GM12878 (cell line): ENCODE measurements around the gene KRT80. TPM values are rescaled to one million over a fixed set of nuclear protein-coding genes. Genes with fewer than 3 reads are reported as not detected.
A peak's percentile ranks its signal among the peaks of the same experiment; 100 is the strongest.

Source experiments
- CBX5 ChIP-seq: sonication (generic); IDR thresholded peaks from 2 replicates; pipeline ENCODE4 v1.6.1; 2016; ENCODE audit warnings: low read depth, moderate library complexity, mild to moderate bottlenecking, inconsistent platforms
- DPF2 ChIP-seq: fragments of 450-650 bp; IDR thresholded peaks from 2 replicates; pipeline ENCODE4 v1.6.1; 2017; ENCODE audit warnings: mild to moderate bottlenecking
- JUND ChIP-seq: IDR thresholded peaks from 2 replicates; pipeline ENCODE4 v1.6.1; 2012; ENCODE audit warnings: low read depth, mild to moderate bottlenecking, low read length, improper control_type of control experiment, moderate library complexity
- MTA3 ChIP-seq: IDR thresholded peaks from 2 replicates; pipeline ENCODE4 v1.6.1; 2012; ENCODE audit warnings: low read length, inconsistent platforms, borderline replicate concordance
- MXI1 ChIP-seq: fragments of 150-350 bp; IDR thresholded peaks from 2 replicates; pipeline ENCODE4 v1.6.1; 2011; ENCODE audit warnings: low read depth, mild to moderate bottlenecking, inconsistent platforms, low read length, improper control_type of control experiment
- MYB ChIP-seq: fragments of 150-350 bp; IDR thresholded peaks from 2 replicates; pipeline ENCODE4 v1.6.1; 2014; ENCODE audit warnings: mild to moderate bottlenecking, low read depth, low read length, borderline replicate concordance
- NKRF ChIP-seq: fragments of 450-650 bp; conservative IDR thresholded peaks from 2 replicates; pipeline ENCODE4 v1.6.1; 2017; ENCODE audit warnings: mild to moderate bottlenecking, moderate library complexity
- PKNOX1 ChIP-seq: fragments of 450-650 bp; IDR thresholded peaks from 2 replicates; pipeline ENCODE4 v1.6.1; 2016; ENCODE audit warnings: mild to moderate bottlenecking
- POLR2AphosphoS2 ChIP-seq: IDR thresholded peaks from 2 replicates; pipeline ENCODE4 v1.6.1; 2011; ENCODE audit warnings: low read depth, mild to moderate bottlenecking, low read length, improper control_type of control experiment, moderate library complexity
- SP1 ChIP-seq: IDR thresholded peaks from one replicate; pipeline ENCODE4 v1.6.1; 2011; ENCODE audit warnings: low read depth, low read length
- TARDBP ChIP-seq: IDR thresholded peaks from 2 replicates; pipeline ENCODE4 v1.6.1; 2016; ENCODE audit warnings: borderline replicate concordance
- TBL1XR1 ChIP-seq: IDR thresholded peaks from 2 replicates; pipeline ENCODE4 v1.6.1; 2012; ENCODE audit warnings: low read depth, low read length, improper control_type of control experiment
- ZNF384 ChIP-seq: IDR thresholded peaks from 2 replicates; pipeline ENCODE4 v1.6.1; 2012; ENCODE audit warnings: low read depth, mild to moderate bottlenecking, low read length, improper control_type of control experiment, borderline replicate concordance
- ZNF622 ChIP-seq: fragments of 450-650 bp; IDR thresholded peaks from 2 replicates; pipeline ENCODE4 v1.6.1; 2017; ENCODE audit warnings: mild to moderate bottlenecking, inconsistent platforms
- ZZZ3 ChIP-seq: IDR thresholded peaks from 2 replicates; pipeline ENCODE4 v1.6.1; 2011; ENCODE audit warnings: low read depth; ENCODE audit not compliant: control insufficient read depth, insufficient read length
- polyA plus RNA-seq, 11 experiments: library from polyadenylated mRNA; depleted of rRNA in 4 of 11; unstranded in 6 of 11; stranded (reverse) in 5 of 11; fragments of >200 nt; fragmentation: Nextera tagmentation in 4 of 11; fragmentation: Illumina TruSeq in 1 of 11; extraction: Ambion mirVana in 4 of 11; extraction: Trizol in 1 of 11; gene quantifications; 1 replicate in 1 of 11; 2 replicates in 10 of 11; pipeline versions ENCODE4 v1.2.1 to v1.2.3, GENCODE V29; 2011 to 2016; ENCODE audit warnings: inconsistent platforms in 2 of 11, missing spikeins in 2 of 11, low read depth in 1 of 11
- total RNA-seq, 4 experiments: library from RNA; depleted of rRNA in 3 of 4; stranded (reverse); fragments of >200 nt in 3 of 4; fragmentation: Illumina TruSeq in 1 of 4; extraction: Trizol in 1 of 4; gene quantifications; 2 replicates each; pipeline versions ENCODE4 v1.2.1 to v1.2.3, GENCODE V29; 2013 to 2021
- TF ChIP-seq, protein P1 (sequence below): IDR thresholded peaks from 2 replicates; pipeline ENCODE4 v1.6.1; 2011; ENCODE audit warnings: borderline replicate concordance, low read depth, mild to moderate bottlenecking, moderate library complexity, mixed read lengths, low read length; ENCODE audit not compliant: insufficient read depth; ENCODE audit errors: extremely low read length

KRT80 gene
- total and polyA plus RNA-seq, 10 of the 15 experiments (the other 5 are each of a cell fraction or from before 2014, with no cell fraction given) = 0.01 TPM; not detected in 9

DNA sequence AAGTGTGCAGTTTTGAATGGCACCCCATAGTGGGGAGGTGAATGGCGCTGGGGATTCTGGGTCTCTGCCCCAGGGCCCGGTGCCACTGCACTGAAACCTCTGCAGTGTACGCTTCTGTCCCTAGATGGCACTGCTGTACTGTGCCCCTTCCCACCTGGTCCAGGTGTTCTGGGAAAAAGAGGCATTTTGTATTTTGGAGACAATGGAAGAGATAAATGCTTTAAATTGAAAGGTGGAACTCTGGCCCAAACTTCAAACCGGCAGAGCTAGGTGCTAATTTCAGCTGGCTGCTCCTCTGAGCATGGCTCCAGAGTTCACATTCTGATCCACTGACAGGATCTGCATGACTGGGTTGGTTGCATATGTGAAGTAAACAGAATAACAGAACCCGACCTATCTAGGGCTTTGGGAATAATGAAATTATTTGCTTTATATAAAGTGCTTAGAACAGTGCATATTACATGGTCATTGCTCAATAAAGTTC, 52.2 kb downstream of the KRT80 start (continued):
- no peak for TF ChIP-seq NKRF
- no peak for TF ChIP-seq TARDBP
- TF ChIP-seq JUND = no peak
- TF ChIP-seq POLR2AphosphoS2 = no peak
- TF ChIP-seq MTA3 = no peak
- TF ChIP-seq, protein P1, sequence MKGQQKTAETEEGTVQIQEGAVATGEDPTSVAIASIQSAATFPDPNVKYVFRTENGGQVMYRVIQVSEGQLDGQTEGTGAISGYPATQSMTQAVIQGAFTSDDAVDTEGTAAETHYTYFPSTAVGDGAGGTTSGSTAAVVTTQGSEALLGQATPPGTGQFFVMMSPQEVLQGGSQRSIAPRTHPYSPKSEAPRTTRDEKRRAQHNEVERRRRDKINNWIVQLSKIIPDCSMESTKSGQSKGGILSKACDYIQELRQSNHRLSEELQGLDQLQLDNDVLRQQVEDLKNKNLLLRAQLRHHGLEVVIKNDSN = no peak
- TF ChIP-seq ZZZ3 = no peak
- TF ChIP-seq ZNF622 = no peak
- peak; percentile 32; the same call in 1 of the 2 replicates for TF ChIP-seq PKNOX1
- no peak for TF ChIP-seq MYB
- TF ChIP-seq SP1 = no peak
- TF ChIP-seq MXI1 = no peak
- no peak for TF ChIP-seq DPF2
- TF ChIP-seq ZNF384 = no peak
- no peak for TF ChIP-seq TBL1XR1
- TF ChIP-seq CBX5 = no peak
